Measurements from ENCODE around the gene LCAT.

Gene LCAT

GRCh38 chr16:67948015-67948414 lies 4.1 kb upstream of the LCAT start:
- H3K27ac ChIP-seq (ENCODE audit: low read depth, low read length), result no peak overlapping the region
- H2AK5ac ChIP-seq (ENCODE audit: low read length), result no peak overlapping the region
- H3K79me2 ChIP-seq (ENCODE audit: control insufficient read depth, insufficient read depth, low read length, poor library complexity), result no peaks in the 10 kb centered on the region
- H3K4me3 ChIP-seq (ENCODE audit: low read depth, low read length), result no peak overlapping the region
- no peak overlapping the region for H2AFZ ChIP-seq (ENCODE audit: insufficient read depth, low read length, poor library complexity)
- no peak overlapping the region for H3K9ac ChIP-seq (ENCODE audit: low read length)
- DNase-seq, result no peak
- H3K4me1 ChIP-seq (ENCODE audit: control insufficient read depth in 1 of 2, insufficient read depth in 2 of 2, low read length in 2 of 2), result no peaks in the 10 kb centered on the region
- H3K4ac ChIP-seq (ENCODE audit: low read depth, low read length), result no peak overlapping the region
- WGBS (ENCODE audit: extremely low coverage, insufficient coverage, insufficient read length), result no CpG with 5 or more reads among the region's 15 CpGs
- no peak overlapping the region for H4K91ac ChIP-seq (ENCODE audit: low read depth, low read length)
- peaks cover 96 to 98% of the 10 kb centered on the region in 2 experiments for H3K36me3 ChIP-seq (ENCODE audit: control insufficient read depth in 1 of 2, insufficient read depth in 2 of 2, low read length in 2 of 2)
- H3K9me3 ChIP-seq (ENCODE audit: insufficient read depth, low read depth, low read length), result peaks cover 4% of the 10 kb centered on the region
- H4K8ac ChIP-seq (ENCODE audit: low read depth, low read length), result no peak overlapping the region
- no peak overlapping the region for H4K12ac ChIP-seq (ENCODE audit: low read depth, low read length)
- no peak overlapping the region for H2BK120ac ChIP-seq (ENCODE audit: insufficient read depth, low read length, poor library complexity)
- no peak overlapping the region for H2BK5ac ChIP-seq (ENCODE audit: low read depth, low read length, poor library complexity)
- no peak overlapping the region for H3K18ac ChIP-seq (ENCODE audit: low read length)
- H3K23ac ChIP-seq (ENCODE audit: low read length), result no peak overlapping the region
- H3K79me1 ChIP-seq (ENCODE audit: low read length), result no peaks in the 10 kb centered on the region
- no peak overlapping the region for H3K4me2 ChIP-seq (ENCODE audit: low read length)
- H3K27me3 ChIP-seq (ENCODE audit: insufficient read depth, low read length), result no peaks in the 10 kb centered on the region
- no peak overlapping the region for H2BK12ac ChIP-seq (ENCODE audit: low read length)
- H3K14ac ChIP-seq (ENCODE audit: low read length), result no peak overlapping the region

- Histone ChIP-seq H4K91ac (ENCODE audit: low read depth, low read length) (no peak overlapping the region), H3K27ac (ENCODE audit: low read depth, low read length) (no peak overlapping the region), H3K23ac (ENCODE audit: low read length) (no peak overlapping the region), H3K9ac (ENCODE audit: low read length) (no peak overlapping the region), H3K14ac (ENCODE audit: low read length) (no peak overlapping the region), H3K4ac (ENCODE audit: low read depth, low read length) (no peak overlapping the region), H3K4me2 (ENCODE audit: low read length) (no peak overlapping the region), H3K4me1 (ENCODE audit: control insufficient read depth in 1 of 2, insufficient read depth in 2 of 2, low read length in 2 of 2) (no peaks in the 10 kb centered on the region), H2AK5ac (ENCODE audit: low read length) (no peak overlapping the region), H4K12ac (ENCODE audit: low read depth, low read length) (no peak overlapping the region), H3K27me3 (ENCODE audit: insufficient read depth, low read length) (no peaks in the 10 kb centered on the region), H2BK12ac (ENCODE audit: low read length) (no peak overlapping the region), H3K18ac (ENCODE audit: low read length) (peak overlapping the region; percentile 6), H2AFZ (ENCODE audit: insufficient read depth, low read length, poor library complexity) (no peak overlapping the region), H4K8ac (ENCODE audit: low read depth, low read length) (no peak overlapping the region), H3K79me2 (ENCODE audit: control insufficient read depth, insufficient read depth, low read length, poor library complexity) (no peaks in the 10 kb centered on the region), H3K9me3 (ENCODE audit: insufficient read depth, low read depth, low read length) (peaks cover 6% of the 10 kb centered on the region), H3K36me3 (ENCODE audit: control insufficient read depth in 1 of 2, insufficient read depth in 2 of 2, low read length in 2 of 2) (peaks cover 98 to 99% of the 10 kb centered on the region in 2 experiments), H3K4me3 (ENCODE audit: low read depth, low read length) (no peak overlapping the region), H2BK120ac (ENCODE audit: insufficient read depth, low read length, poor library complexity) (no peak overlapping the region), H3K79me1 (ENCODE audit: low read length) (no peaks in the 10 kb centered on the region), H2BK5ac (ENCODE audit: low read depth, low read length, poor library complexity) (no peak overlapping the region)
- no CpG with 5 or more reads among the region's 28 CpGs for WGBS (ENCODE audit: extremely low coverage, insufficient coverage, insufficient read length)
- no peak for DNase-seq
These were observed 3.1 kb upstream of the LCAT start for GRCh38 chr16:67946966-67947558.

- peaks cover 6% of the 10 kb centered on the region for H3K9me3 ChIP-seq (ENCODE audit: insufficient read depth, low read depth, low read length)
- DNase-seq, result no peak
- no peak overlapping the region for H3K4me3 ChIP-seq (ENCODE audit: low read depth, low read length)
- no peak overlapping the region for H4K91ac ChIP-seq (ENCODE audit: low read depth, low read length)
- H2BK120ac ChIP-seq (ENCODE audit: insufficient read depth, low read length, poor library complexity), result no peak overlapping the region
- no peak overlapping the region for H3K4ac ChIP-seq (ENCODE audit: low read depth, low read length)
- no peaks in the 10 kb centered on the region for H3K27me3 ChIP-seq (ENCODE audit: insufficient read depth, low read length)
- H3K4me1 ChIP-seq (ENCODE audit: control insufficient read depth in 1 of 2, insufficient read depth in 2 of 2, low read length in 2 of 2), result no peaks in the 10 kb centered on the region
- H3K9ac ChIP-seq (ENCODE audit: low read length), result no peak overlapping the region
- H2BK12ac ChIP-seq (ENCODE audit: low read length), result no peak overlapping the region
- no peak overlapping the region for H2BK5ac ChIP-seq (ENCODE audit: low read depth, low read length, poor library complexity)
- H3K4me2 ChIP-seq (ENCODE audit: low read length), result no peak overlapping the region
- peaks cover 98% of the 10 kb centered on the region in 2 experiments for H3K36me3 ChIP-seq (ENCODE audit: control insufficient read depth in 1 of 2, insufficient read depth in 2 of 2, low read length in 2 of 2)
- H3K27ac ChIP-seq (ENCODE audit: low read depth, low read length), result no peak overlapping the region
- no CpG with 5 or more reads among the region's 20 CpGs for WGBS (ENCODE audit: extremely low coverage, insufficient coverage, insufficient read length)
- no peak overlapping the region for H3K14ac ChIP-seq (ENCODE audit: low read length)
- H3K23ac ChIP-seq (ENCODE audit: low read length), result no peak overlapping the region
- H3K79me1 ChIP-seq (ENCODE audit: low read length), result no peaks in the 10 kb centered on the region
- no peak overlapping the region for H4K8ac ChIP-seq (ENCODE audit: low read depth, low read length)
- no peak overlapping the region for H4K12ac ChIP-seq (ENCODE audit: low read depth, low read length)
- no peak overlapping the region for H2AFZ ChIP-seq (ENCODE audit: insufficient read depth, low read length, poor library complexity)
- H3K79me2 ChIP-seq (ENCODE audit: control insufficient read depth, insufficient read depth, low read length, poor library complexity), result no peaks in the 10 kb centered on the region
- no peak overlapping the region for H2AK5ac ChIP-seq (ENCODE audit: low read length)
- H3K18ac ChIP-seq (ENCODE audit: low read length), result no peak overlapping the region
These were observed 2.2 kb upstream of the LCAT start for GRCh38 chr16:67946128-67946569.

DNA sequence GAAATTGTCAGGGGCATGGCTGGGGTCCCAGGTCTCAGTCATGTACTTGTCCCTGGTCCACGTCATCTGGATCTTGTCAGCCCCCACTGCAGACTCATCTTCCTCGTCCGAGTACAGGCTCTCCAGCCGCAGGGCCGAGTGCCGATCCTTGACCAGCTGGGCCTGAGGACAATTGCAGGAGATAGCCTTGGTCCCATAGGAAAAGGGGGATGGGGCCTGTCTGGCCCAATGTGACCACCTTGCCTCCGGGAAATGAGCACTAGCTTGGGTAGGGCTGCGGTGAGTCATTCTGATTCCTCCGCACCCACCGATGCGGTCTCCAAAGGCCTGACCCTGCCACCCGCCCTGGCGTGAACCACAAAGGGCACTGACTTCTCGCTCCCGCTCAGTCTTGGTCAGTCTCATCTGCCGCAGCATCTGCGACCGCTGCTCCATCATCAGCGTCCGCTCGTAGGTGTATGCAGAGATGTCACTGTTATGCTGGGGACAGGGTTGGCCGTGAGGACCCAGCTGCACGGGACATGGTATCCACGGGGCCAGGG lies 1.5 kb upstream of the LCAT start:
- H3K4me3 ChIP-seq (ENCODE audit: low read depth, low read length), result no peak overlapping the region
- H4K91ac ChIP-seq (ENCODE audit: low read depth, low read length), result no peak overlapping the region
- no CpG with 5 or more reads among the region's 24 CpGs for WGBS (ENCODE audit: extremely low coverage, insufficient coverage, insufficient read length)
- H3K14ac ChIP-seq (ENCODE audit: low read length), result no peak overlapping the region
- H3K23ac ChIP-seq (ENCODE audit: low read length), result no peak overlapping the region
- H2BK5ac ChIP-seq (ENCODE audit: low read depth, low read length, poor library complexity), result no peak overlapping the region
- no peak overlapping the region for H3K9ac ChIP-seq (ENCODE audit: low read length)
- H3K9me3 ChIP-seq (ENCODE audit: insufficient read depth, low read depth, low read length), result peaks cover 6% of the 10 kb centered on the region
- no peak for DNase-seq
- H4K12ac ChIP-seq (ENCODE audit: low read depth, low read length), result no peak overlapping the region
- H3K4ac ChIP-seq (ENCODE audit: low read depth, low read length), result no peak overlapping the region
- H2AFZ ChIP-seq (ENCODE audit: insufficient read depth, low read length, poor library complexity), result no peak overlapping the region
- no peak overlapping the region for H3K27ac ChIP-seq (ENCODE audit: low read depth, low read length)
- no peak overlapping the region for H2BK12ac ChIP-seq (ENCODE audit: low read length)
- H2BK120ac ChIP-seq (ENCODE audit: insufficient read depth, low read length, poor library complexity), result no peak overlapping the region
- no peaks in the 10 kb centered on the region for H3K4me1 ChIP-seq (ENCODE audit: control insufficient read depth in 1 of 2, insufficient read depth in 2 of 2, low read length in 2 of 2)
- H3K79me1 ChIP-seq (ENCODE audit: low read length), result no peaks in the 10 kb centered on the region
- no peaks in the 10 kb centered on the region for H3K79me2 ChIP-seq (ENCODE audit: control insufficient read depth, insufficient read depth, low read length, poor library complexity)
- no peak overlapping the region for H2AK5ac ChIP-seq (ENCODE audit: low read length)
- peaks cover 92 to 94% of the 10 kb centered on the region in 2 experiments for H3K36me3 ChIP-seq (ENCODE audit: control insufficient read depth in 1 of 2, insufficient read depth in 2 of 2, low read length in 2 of 2)
- H4K8ac ChIP-seq (ENCODE audit: low read depth, low read length), result no peak overlapping the region
- no peak overlapping the region for H3K18ac ChIP-seq (ENCODE audit: low read length)
- no peaks in the 10 kb centered on the region for H3K27me3 ChIP-seq (ENCODE audit: insufficient read depth, low read length)
- no peak overlapping the region for H3K4me2 ChIP-seq (ENCODE audit: low read length)
